ENCODE measurements around the gene OTOS. TPM values are rescaled to one million over a fixed set of nuclear protein-coding genes. Genes with fewer than 3 reads are reported as not detected.

The OTOS gene
- total RNA-seq, 2 experiments from 2014 or later, result not detected

DNA sequence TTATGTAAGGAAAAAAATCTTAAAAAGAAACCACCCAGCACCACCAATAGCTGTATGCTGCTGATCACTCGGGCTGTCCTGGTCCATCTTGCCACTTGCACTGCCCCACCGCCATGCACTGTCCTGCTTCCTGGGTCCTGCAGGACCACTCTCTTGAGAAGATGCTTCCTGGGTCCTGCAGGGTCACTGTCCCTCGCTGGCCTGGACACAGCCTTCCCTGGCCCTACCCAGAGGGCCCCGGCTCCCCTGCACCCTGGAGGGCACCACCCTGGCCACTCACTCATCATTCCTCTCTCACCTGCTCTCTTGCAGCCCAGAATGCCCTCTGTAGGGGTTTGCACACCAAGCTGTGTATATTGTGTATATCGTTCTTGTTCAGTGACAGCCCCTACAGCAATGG is 2.4 kb upstream of the OTOS start:
- TF ChIP-seq, protein P1, sequence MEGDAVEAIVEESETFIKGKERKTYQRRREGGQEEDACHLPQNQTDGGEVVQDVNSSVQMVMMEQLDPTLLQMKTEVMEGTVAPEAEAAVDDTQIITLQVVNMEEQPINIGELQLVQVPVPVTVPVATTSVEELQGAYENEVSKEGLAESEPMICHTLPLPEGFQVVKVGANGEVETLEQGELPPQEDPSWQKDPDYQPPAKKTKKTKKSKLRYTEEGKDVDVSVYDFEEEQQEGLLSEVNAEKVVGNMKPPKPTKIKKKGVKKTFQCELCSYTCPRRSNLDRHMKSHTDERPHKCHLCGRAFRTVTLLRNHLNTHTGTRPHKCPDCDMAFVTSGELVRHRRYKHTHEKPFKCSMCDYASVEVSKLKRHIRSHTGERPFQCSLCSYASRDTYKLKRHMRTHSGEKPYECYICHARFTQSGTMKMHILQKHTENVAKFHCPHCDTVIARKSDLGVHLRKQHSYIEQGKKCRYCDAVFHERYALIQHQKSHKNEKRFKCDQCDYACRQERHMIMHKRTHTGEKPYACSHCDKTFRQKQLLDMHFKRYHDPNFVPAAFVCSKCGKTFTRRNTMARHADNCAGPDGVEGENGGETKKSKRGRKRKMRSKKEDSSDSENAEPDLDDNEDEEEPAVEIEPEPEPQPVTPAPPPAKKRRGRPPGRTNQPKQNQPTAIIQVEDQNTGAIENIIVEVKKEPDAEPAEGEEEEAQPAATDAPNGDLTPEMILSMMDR (IDR thresholded peaks at IDR 0.05), result no peak
- ATAC-seq (ENCODE audit: poor library complexity), result no peak
- intact Hi-C loops (cut with DNase I, micrococcal nuclease), result loop anchor here (1.0 to 10.0 kb wide), 6 partner anchors 82 to 1778 kb away; no protein-coding TSS in a partner anchor
- Histone ChIP-seq H3K9me3 (ENCODE audit: control insufficient read depth in 1 of 2, insufficient read depth in 1 of 2, low read length in 2 of 2) (no peaks in the 10 kb centered on the region), H3K27me3 (ENCODE audit: control insufficient read depth in 1 of 2, insufficient read depth in 2 of 2, low read length in 2 of 2) (peaks cover 6% of the 10 kb centered on the region in 2 experiments), H3K27ac (ENCODE audit: low read depth in 1 of 2, low read length in 2 of 2) (no peak overlapping the region), H3K4me3 (ENCODE audit: low read length) (no peak overlapping the region), H3K4me1 (ENCODE audit: insufficient read depth, low read length) (peaks cover 9% of the 10 kb centered on the region), H3K36me3 (ENCODE audit: insufficient read depth, low read length) (no peaks in the 10 kb centered on the region)
- POLR2A ChIA-PET, result no interaction called here
- no peaks in the 10 kb centered on the region for H3K36me3 Mint-ChIP-seq (ENCODE audit: low read depth)
- CTCF ChIA-PET, result interaction anchor here (1.2 to 4.4 kb wide), 3 partner anchors 26 to 83 kb away, joined by 3 to 56 read pairs (median 5); no protein-coding TSS in a partner anchor
- no peak overlapping the region for H3K4me3 Mint-ChIP-seq
- DNase-seq, result no peak
- no peaks in the 10 kb centered on the region for H3K4me1 Mint-ChIP-seq (ENCODE audit: low read depth)
- H3K27me3 Mint-ChIP-seq, result peaks cover 4% of the 10 kb centered on the region
- no peak overlapping the region for H3K27ac Mint-ChIP-seq
- H3K9me3 Mint-ChIP-seq, result no peaks in the 10 kb centered on the region

DNA sequence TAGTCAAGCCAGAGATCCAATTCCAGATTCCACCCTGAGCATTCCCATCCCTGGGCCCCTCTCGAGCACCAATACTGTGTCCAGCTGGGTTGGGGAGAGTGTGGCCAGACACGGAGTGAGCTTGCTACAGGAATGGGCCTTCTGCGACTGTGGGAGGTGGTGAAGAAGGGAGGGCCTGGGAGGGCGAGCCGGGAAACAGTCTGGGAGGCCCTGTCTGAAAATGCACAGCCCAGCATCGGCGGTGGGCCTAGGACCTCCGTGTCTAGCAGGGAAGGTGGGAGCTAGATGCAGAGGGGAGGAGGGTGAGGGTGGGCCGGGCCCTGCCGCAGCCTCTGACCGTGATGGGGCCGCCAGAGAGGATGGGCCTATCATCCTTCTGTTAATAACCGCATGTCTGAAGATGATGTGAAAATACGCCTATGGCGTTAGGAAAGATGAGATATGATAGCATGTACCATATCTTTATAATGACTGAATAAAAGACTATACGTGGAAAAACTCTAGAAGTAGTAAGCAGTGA is 1.9 kb upstream of the OTOS start:
- Mint-ChIP-seq H3K4me1 (ENCODE audit: low read depth) (peaks cover 1% of the 10 kb centered on the region), H3K4me3 (no peak overlapping the region), H3K27me3 (peaks cover 4% of the 10 kb centered on the region), H3K9me3 (no peaks in the 10 kb centered on the region), H3K27ac (no peak overlapping the region), H3K36me3 (ENCODE audit: low read depth) (no peaks in the 10 kb centered on the region)
- DNase-seq, result no peak
- intact Hi-C loops (cut with DNase I, micrococcal nuclease), result loop anchor here (2.0 to 10.0 kb wide), 5 partner anchors 208 to 1778 kb away; no protein-coding TSS in a partner anchor
- no peak overlapping the region for H3K4me3 ChIP-seq (ENCODE audit: low read length)
- no peaks in the 10 kb centered on the region for H3K36me3 ChIP-seq (ENCODE audit: insufficient read depth, low read length)
- no peak overlapping the region for H3K27ac ChIP-seq (ENCODE audit: low read depth in 1 of 2, low read length in 2 of 2)
- H3K27me3 ChIP-seq (ENCODE audit: control insufficient read depth in 1 of 2, insufficient read depth in 2 of 2, low read length in 2 of 2), result peaks cover 6% of the 10 kb centered on the region in 2 experiments
- TF ChIP-seq, protein P1 (IDR thresholded peaks at IDR 0.05), result no peak
- ChIA-PET POLR2A (no interaction called here), CTCF (interaction anchor here (4.4 kb wide), 1 partner anchor 82 kb away, joined by 56 read pairs; no protein-coding TSS in a partner anchor)
- H3K9me3 ChIP-seq (ENCODE audit: control insufficient read depth in 1 of 2, insufficient read depth in 1 of 2, low read length in 2 of 2), result no peaks in the 10 kb centered on the region
- peaks cover 14% of the 10 kb centered on the region for H3K4me1 ChIP-seq (ENCODE audit: insufficient read depth, low read length)
- ATAC-seq (ENCODE audit: poor library complexity), result no peak

DNA sequence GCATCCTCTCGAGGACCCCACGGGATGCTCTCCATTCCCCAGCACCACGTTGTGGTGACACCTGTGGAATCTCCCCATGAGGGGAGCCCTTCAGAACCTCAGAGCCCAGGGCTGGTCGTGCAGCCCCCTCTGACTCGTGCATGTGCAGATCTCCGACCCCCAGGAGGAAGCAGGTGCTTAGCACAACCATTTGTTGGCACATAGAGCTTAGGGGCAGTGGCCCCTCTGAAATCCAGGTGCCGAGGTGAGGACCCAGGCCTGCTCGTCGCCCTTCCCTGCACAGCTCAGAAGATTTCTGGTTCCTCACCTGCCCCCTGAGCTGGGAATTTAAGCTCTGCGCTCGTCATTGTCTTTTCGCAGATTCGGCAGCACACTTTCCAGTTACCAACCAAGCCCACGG is 1.3 kb upstream of the OTOS start:
- no peak overlapping the region for H3K27ac Mint-ChIP-seq
- ATAC-seq (ENCODE audit: poor library complexity) (no peak), DNase-seq (no peak)
- peaks cover 6% of the 10 kb centered on the region in 2 experiments for H3K27me3 ChIP-seq (ENCODE audit: control insufficient read depth in 1 of 2, insufficient read depth in 2 of 2, low read length in 2 of 2)
- no peak overlapping the region for H3K4me3 ChIP-seq (ENCODE audit: low read length)
- no peak overlapping the region for H3K4me3 Mint-ChIP-seq
- H3K9me3 ChIP-seq (ENCODE audit: control insufficient read depth in 1 of 2, insufficient read depth in 1 of 2, low read length in 2 of 2), result no peaks in the 10 kb centered on the region
- POLR2A ChIA-PET, result no interaction called here
- H3K4me1 ChIP-seq (ENCODE audit: insufficient read depth, low read length), result peaks cover 20% of the 10 kb centered on the region
- no peaks in the 10 kb centered on the region for H3K36me3 ChIP-seq (ENCODE audit: insufficient read depth, low read length)
- no peaks in the 10 kb centered on the region for H3K9me3 Mint-ChIP-seq
- CTCF ChIA-PET, result interaction anchor here (4.4 kb wide), 1 partner anchor 82 kb away, joined by 56 read pairs; no protein-coding TSS in a partner anchor
- H3K4me1 Mint-ChIP-seq (ENCODE audit: low read depth), result peaks cover 7% of the 10 kb centered on the region
- H3K27ac ChIP-seq (ENCODE audit: low read depth in 1 of 2, low read length in 2 of 2), result no peak overlapping the region
- intact Hi-C loops (cut with DNase I, micrococcal nuclease), result loop anchor here (2.0 to 10.0 kb wide), 5 partner anchors 207 to 1777 kb away; no protein-coding TSS in a partner anchor
- peaks cover 4% of the 10 kb centered on the region for H3K27me3 Mint-ChIP-seq
- H3K36me3 Mint-ChIP-seq (ENCODE audit: low read depth), result no peaks in the 10 kb centered on the region
- TF ChIP-seq, protein P1 (IDR thresholded peaks at IDR 0.05), result no peak
